ENCODE data around the gene RASSF7. TPM values are rescaled to one million over a fixed set of nuclear protein-coding genes. Genes with fewer than 3 reads are reported as not detected.
A peak's percentile ranks its signal among the peaks of the same experiment; 100 is the strongest.

Gene RASSF7
- total RNA-seq, 4 donors from 2014 or later: 0.56 to 2.4 (median 0.70) TPM

- no peaks in the 10 kb centered on the region for H3K9me3 ChIP-seq
- no peak overlapping the region for H3K4me3 ChIP-seq
- in situ Hi-C loops (cut with MboI; ENCODE audit: low sequenced_read_pairs in 4 of 4): loop anchor here (25.0 kb wide), 2 partner anchors 158 to 183 kb away; partner anchors contain the start of genes EPS8L2 (in 3 of the 4) and TALDO1 (in 1 of the 4)
- intact Hi-C loops (cut with DNase I; ENCODE audit: low total_unique reads): no loop called here
- peaks cover 8 to 9% of the 10 kb centered on the region in 2 donors for H3K4me1 ChIP-seq
- no peak for DNase-seq
- H3K36me3 ChIP-seq: no peaks in the 10 kb centered on the region
- no peak overlapping the region for H3K27ac ChIP-seq
- TF ChIP-seq CTCF (IDR thresholded peaks at IDR 0.05 in 4 of 5, conservative IDR thresholded peaks at IDR 0.05 in 1 of 5): no peak
- TF ChIP-seq POLR2A (IDR thresholded peaks at IDR 0.05): no peak
- ATAC-seq: no peak
- H3K27me3 ChIP-seq: peaks cover 46 to 54% (median 53%) of the 10 kb centered on the region in 3 donors
These were observed 6.8 kb upstream of the RASSF7 start for GRCh38 chr11:553988-554340.

- Histone ChIP-seq H3K27ac (no peak overlapping the region), H3K36me3 (no peaks in the 10 kb centered on the region), H3K4me3 (peak overlapping the region in 3 of 4 donors; percentile 5 to 43 (median 37)), H3K4me1 (peaks cover 8 to 9% of the 10 kb centered on the region in 2 donors), H3K27me3 (peaks cover 50 to 56% (median 55%) of the 10 kb centered on the region in 3 donors), H3K9me3 (no peaks in the 10 kb centered on the region)
- intact Hi-C loops (cut with DNase I; ENCODE audit: low total_unique reads): loop anchor here (1.0 kb wide), 1 partner anchor 169 kb away; no protein-coding TSS in a partner anchor
- TF ChIP-seq POLR2A (IDR thresholded peaks at IDR 0.05): no peak
- peak; percentile 29 to 72 (median 63) for TF ChIP-seq CTCF (IDR thresholded peaks at IDR 0.05 in 4 of 5, conservative IDR thresholded peaks at IDR 0.05 in 1 of 5)
- DNase-seq: no peak
- in situ Hi-C loops (cut with MboI; ENCODE audit: low sequenced_read_pairs in 4 of 4): loop anchor here (25.0 kb wide), 2 partner anchors 158 to 183 kb away; partner anchors contain the start of genes EPS8L2 (in 3 of the 4) and TALDO1 (in 1 of the 4)
- peak; percentile 52 to 65 for ATAC-seq
These were observed 6.1 kb upstream of the RASSF7 start for GRCh38 chr11:554428-555226.

- H3K4me3 ChIP-seq: peak overlapping the region in 2 of 4 donors; percentile 5 to 24
- no peak for DNase-seq
- TF ChIP-seq CTCF (IDR thresholded peaks at IDR 0.05 in 4 of 5, conservative IDR thresholded peaks at IDR 0.05 in 1 of 5) (no peak), POLR2A (IDR thresholded peaks at IDR 0.05) (no peak)
- peaks cover 50 to 56% (median 55%) of the 10 kb centered on the region in 3 donors for H3K27me3 ChIP-seq
- in situ Hi-C loops (cut with MboI; ENCODE audit: low sequenced_read_pairs in 4 of 4) (loop anchor here (25.0 kb wide), 2 partner anchors 157 to 182 kb away; partner anchors contain the start of genes EPS8L2 (in 3 of the 4) and TALDO1 (in 1 of the 4)), intact Hi-C loops (cut with DNase I; ENCODE audit: low total_unique reads) (loop anchor here (1.0 kb wide), 1 partner anchor 168 kb away; no protein-coding TSS in a partner anchor)
- H3K4me1 ChIP-seq: peaks cover 12 to 13% of the 10 kb centered on the region in 2 donors
- no peak overlapping the region for H3K27ac ChIP-seq
- no peaks in the 10 kb centered on the region for H3K36me3 ChIP-seq
- no peaks in the 10 kb centered on the region for H3K9me3 ChIP-seq
- ATAC-seq: peak in 1 of 2 donors; percentile 11
These were observed 5.5 kb upstream of the RASSF7 start for GRCh38 chr11:555227-555779.

GRCh38 chr11:555780-556661, 4.7 kb upstream of the RASSF7 start:
- no peak for TF ChIP-seq POLR2A (IDR thresholded peaks at IDR 0.05)
- peaks cover 50 to 56% (median 55%) of the 10 kb centered on the region in 3 donors for H3K27me3 ChIP-seq
- no peaks in the 10 kb centered on the region for H3K36me3 ChIP-seq
- H3K4me1 ChIP-seq: peaks cover 14 to 15% of the 10 kb centered on the region in 2 donors
- intact Hi-C loops (cut with DNase I; ENCODE audit: low total_unique reads): loop anchor here (1.0 kb wide), 1 partner anchor 167 kb away; no protein-coding TSS in a partner anchor
- in situ Hi-C loops (cut with MboI; ENCODE audit: low sequenced_read_pairs in 4 of 4): loop anchor here (25.0 kb wide), 2 partner anchors 156 to 181 kb away; partner anchors contain the start of genes EPS8L2 (in 3 of the 4) and TALDO1 (in 1 of the 4)
- H3K4me3 ChIP-seq: no peak overlapping the region
- H3K27ac ChIP-seq: no peak overlapping the region
- ATAC-seq: no peak
- DNase-seq: no peak
- no peaks in the 10 kb centered on the region for H3K9me3 ChIP-seq
